AG09319 (cell line): ENCODE data around the gene TPRA1.

Experiments used
- DNase-seq: peaks from one replicate; pipeline ENCODE4 v3.0.0-alpha.2; 2010; ENCODE audit warnings: low read depth; ENCODE audit errors: extremely low read depth
- CTCF ChIP-seq: IDR thresholded peaks from 2 replicates; pipeline ENCODE4 v1.5.1; 2011; ENCODE audit warnings: low read depth, mild to moderate bottlenecking, inconsistent platforms, low read length, moderate library complexity

The TPRA1 gene

GRCh38 chr3:127572186-127572585 lies 18.3 kb downstream of the TPRA1 start:
- TF ChIP-seq CTCF: no peak
- no peak for DNase-seq

GRCh38 chr3:127570520-127570919 lies 20.0 kb downstream of the TPRA1 start:
- no peak for DNase-seq
- TF ChIP-seq CTCF: no peak

- TF ChIP-seq CTCF: no peak
- DNase-seq: no peak
Measured at GRCh38 chr3:127569160-127569559, 21.4 kb downstream of the TPRA1 start.

- DNase-seq: no peak
- TF ChIP-seq CTCF: no peak
Measured at GRCh38 chr3:127568586-127568985, 21.9 kb downstream of the TPRA1 start.

- no peak for TF ChIP-seq CTCF
- no peak for DNase-seq
Measured at GRCh38 chr3:127566833-127567232, 23.7 kb downstream of the TPRA1 start.

GRCh38 chr3:127565711-127566110 lies 24.8 kb downstream of the TPRA1 start:
- TF ChIP-seq CTCF: no peak
- DNase-seq: no peak

GRCh38 chr3:127560051-127560787 lies 30.3 kb downstream of the TPRA1 start:
- no peak for DNase-seq
- TF ChIP-seq CTCF: no peak
